DOHH2 (cell line): ENCODE results near the gene TFF3.

ENCODE experiments used
- H3F3A ChIP-seq: fragments of 200-600 bp; sonication (generic), shearing (Covaris generic); 2 replicates; pipeline ENCODE4 v1.6.0; 2016; ENCODE audit warnings: antibody characterized with exemption, mild to moderate bottlenecking; ENCODE audit not compliant: control insufficient read depth, insufficient read depth
- H3K27ac ChIP-seq: fragments of 200-600 bp; sonication (generic); 2 replicates; pipeline ENCODE4 v1.5.1; 2014; ENCODE audit warnings: low read depth, mild to moderate bottlenecking, low read length, moderate library complexity
- H3K27me3 ChIP-seq: fragments of 200-600 bp; sonication (generic); 2 replicates; pipeline ENCODE4 v1.6.1; 2014; ENCODE audit warnings: mild to moderate bottlenecking, low read length, mixed read lengths; ENCODE audit not compliant: control insufficient read depth
- H3K36me3 ChIP-seq: fragments of 200-600 bp; sonication (generic); 2 replicates; pipeline ENCODE4 v1.6.1; 2014; ENCODE audit warnings: mild to moderate bottlenecking, low read length, moderate library complexity, mixed read lengths; ENCODE audit not compliant: control insufficient read depth
- H3K4me1 ChIP-seq: fragments of 200-600 bp; sonication (generic); 2 replicates; pipeline ENCODE4 v1.6.1; 2014; ENCODE audit warnings: mild to moderate bottlenecking, low read length, mixed read lengths; ENCODE audit not compliant: control insufficient read depth
- H3K4me2 ChIP-seq: fragments of 200-600 bp; sonication (generic); 2 replicates; pipeline ENCODE4 v1.6.0; 2014; ENCODE audit warnings: mild to moderate bottlenecking, low read length, moderate library complexity
- H3K4me3 ChIP-seq: fragments of 200-600 bp; sonication (generic); 2 replicates; pipeline ENCODE4 v1.5.1; 2014; ENCODE audit warnings: mild to moderate bottlenecking, low read length, mixed read lengths
- H3K79me2 ChIP-seq: fragments of 200-600 bp; sonication (generic); 2 replicates; pipeline ENCODE4 v1.6.1; 2014; ENCODE audit warnings: mild to moderate bottlenecking, low read length, mixed read lengths; ENCODE audit not compliant: control insufficient read depth
- H3K9me2 ChIP-seq: fragments of 200-600 bp; sonication (generic); replicated peaks from 2 replicates; pipeline ENCODE4 v1.6.1; 2014; ENCODE audit warnings: mild to moderate bottlenecking, low read length, mixed read lengths; ENCODE audit not compliant: control insufficient read depth
- H3K9me3 ChIP-seq: fragments of 200-600 bp; sonication (generic); 2 replicates; pipeline ENCODE4 v1.6.1; 2014; ENCODE audit warnings: antibody characterized with exemption, low read length, mixed read lengths; ENCODE audit not compliant: control insufficient read depth, insufficient read depth
- H4K20me1 ChIP-seq: fragments of 200-600 bp; sonication (generic); 2 replicates; pipeline ENCODE4 v1.6.0; 2014; ENCODE audit warnings: low read depth, mild to moderate bottlenecking, antibody characterized with exemption, low read length, moderate library complexity; ENCODE audit not compliant: control insufficient read depth, insufficient read depth
- CTCF ChIP-seq: fragments of 200-600 bp; sonication (generic); IDR thresholded peaks from one replicate; pipeline ENCODE4 v1.5.1; 2014; ENCODE audit warnings: antibody characterized with exemption, mild to moderate bottlenecking, low read depth, low read length; ENCODE audit not compliant: poor library complexity, severe bottlenecking
- EZH2phosphoT487 ChIP-seq: fragments of 200-600 bp; sonication (generic); IDR thresholded peaks from 2 replicates; pipeline ENCODE4 v1.6.1; 2017; ENCODE audit warnings: borderline replicate concordance, mild to moderate bottlenecking, antibody characterized with exemption, low read length, moderate library complexity, mixed read lengths

TFF3 gene

GRCh38 chr21:42358937-42359336, 43.7 kb upstream of the TFF3 start:
- Histone ChIP-seq H4K20me1 (no peaks in the 10 kb centered on the region), H3K79me2 (no peaks in the 10 kb centered on the region), H3K4me3 (no peak overlapping the region), H3K9me3 (peaks cover 6% of the 10 kb centered on the region), H3K27ac (no peak overlapping the region), H3K4me1 (peaks cover 16% of the 10 kb centered on the region), H3K27me3 (peaks cover 22% of the 10 kb centered on the region), H3K4me2 (no peak overlapping the region), H3F3A (no peaks in the 10 kb centered on the region), H3K9me2 (no peaks in the 10 kb centered on the region), H3K36me3 (no peaks in the 10 kb centered on the region)
- TF ChIP-seq EZH2phosphoT487 (no peak), CTCF (no peak)

DNA sequence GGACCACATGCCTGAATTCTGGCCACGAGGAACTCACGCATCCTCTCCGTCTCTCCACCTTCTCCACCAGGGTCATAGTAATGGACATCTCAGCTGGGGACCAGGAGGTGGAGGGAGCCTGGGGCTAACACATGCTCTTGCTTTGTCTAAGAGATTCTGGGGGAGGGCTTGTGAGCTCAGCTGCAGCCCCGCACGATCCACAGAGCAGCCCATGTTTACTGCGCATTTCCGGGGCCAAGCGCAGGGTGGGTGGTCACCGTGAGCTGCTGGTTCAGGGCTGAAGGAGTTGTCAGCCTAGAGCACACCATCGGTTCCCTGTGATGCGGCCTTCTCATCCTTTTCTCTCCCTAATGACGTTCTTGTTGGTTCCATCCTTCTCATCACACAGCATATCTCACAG, 43.1 kb upstream of the TFF3 start:
- Histone ChIP-seq H3K9me2 (no peaks in the 10 kb centered on the region), H3K36me3 (no peaks in the 10 kb centered on the region), H3K4me3 (no peak overlapping the region), H3F3A (no peaks in the 10 kb centered on the region), H3K4me1 (peaks cover 14% of the 10 kb centered on the region), H3K9me3 (peaks cover 6% of the 10 kb centered on the region), H4K20me1 (no peaks in the 10 kb centered on the region), H3K27me3 (peaks cover 20% of the 10 kb centered on the region), H3K27ac (no peak overlapping the region), H3K4me2 (no peak overlapping the region), H3K79me2 (no peaks in the 10 kb centered on the region)
- TF ChIP-seq EZH2phosphoT487 (no peak), CTCF (no peak)

DNA sequence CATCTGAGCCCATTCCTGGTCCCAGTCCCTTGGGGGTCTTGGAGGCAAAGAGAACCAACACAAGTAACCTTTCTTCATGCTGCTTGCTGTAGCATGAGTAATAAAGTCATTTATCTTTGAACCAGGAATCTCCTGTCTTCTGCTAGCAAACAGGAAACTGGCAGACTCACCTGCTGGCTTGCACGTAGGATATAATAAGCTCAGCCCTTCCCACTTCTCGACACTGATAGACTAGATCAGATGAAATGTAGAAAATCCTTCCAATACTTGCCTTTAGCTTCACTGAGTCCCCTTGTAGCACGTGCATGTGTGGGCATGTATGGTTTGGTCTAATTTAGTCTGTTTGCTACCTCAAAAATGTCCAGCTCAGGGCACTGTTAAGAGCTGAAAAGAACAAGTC, 42.1 kb upstream of the TFF3 start:
- Histone ChIP-seq H3K9me2 (no peaks in the 10 kb centered on the region), H3K27ac (no peak overlapping the region), H4K20me1 (no peaks in the 10 kb centered on the region), H3K79me2 (no peaks in the 10 kb centered on the region), H3K36me3 (no peaks in the 10 kb centered on the region), H3K9me3 (peaks cover 6% of the 10 kb centered on the region), H3K4me3 (no peak overlapping the region), H3K4me1 (peaks cover 5% of the 10 kb centered on the region), H3K4me2 (no peak overlapping the region), H3F3A (no peaks in the 10 kb centered on the region), H3K27me3 (peaks cover 14% of the 10 kb centered on the region)
- no peak for TF ChIP-seq EZH2phosphoT487
- TF ChIP-seq CTCF, result no peak

GRCh38 chr21:42356650-42357049, 41.4 kb upstream of the TFF3 start:
- no peaks in the 10 kb centered on the region for H3K79me2 ChIP-seq
- no peak overlapping the region for H3K4me3 ChIP-seq
- H3K36me3 ChIP-seq, result no peaks in the 10 kb centered on the region
- no peak overlapping the region for H3K27ac ChIP-seq
- no peaks in the 10 kb centered on the region for H3K4me1 ChIP-seq
- no peak for TF ChIP-seq CTCF
- H3K4me2 ChIP-seq, result no peak overlapping the region
- H4K20me1 ChIP-seq, result no peaks in the 10 kb centered on the region
- peaks cover 6% of the 10 kb centered on the region for H3K9me3 ChIP-seq
- H3K9me2 ChIP-seq, result no peaks in the 10 kb centered on the region
- H3K27me3 ChIP-seq, result peaks cover 7% of the 10 kb centered on the region
- H3F3A ChIP-seq, result no peaks in the 10 kb centered on the region
